ENCODE measurements around the gene VPS8. TPM values are rescaled to one million over a fixed set of nuclear protein-coding genes. Genes with fewer than 3 reads are reported as not detected.

The VPS8 gene
- total RNA-seq, 4 donors from 2014 or later = 46.3 to 76.9 (median 59.3) TPM

GRCh38 chr3:184789314-184789998, 22.5 kb upstream of the VPS8 start:
- H3K27ac ChIP-seq = no peak overlapping the region
- H3K4me1 ChIP-seq = peaks cover 0 to 20% (median 12%) of the 10 kb centered on the region in 4 donors
- no peaks in the 10 kb centered on the region for H3K9me3 ChIP-seq
- no peaks in the 10 kb centered on the region for H3K27me3 ChIP-seq
- H3K4me3 ChIP-seq = no peak overlapping the region
- no peak for DNase-seq (ENCODE audit: low spot score in 2 of 2)
- 77 to 86% methylated on average over 5 of the region's 5 CpGs for WGBS, 2 donors
- no peak for TF ChIP-seq CTCF (IDR thresholded peaks at IDR 0.05)
- TF ChIP-seq EP300 (IDR thresholded peaks at IDR 0.05) = no peak
- no peak for TF ChIP-seq POLR2A (IDR thresholded peaks at IDR 0.05)
- H3K36me3 ChIP-seq = no peaks in the 10 kb centered on the region

- WGBS, 2 donors = 43 to 52% methylated on average over 3 of the region's 3 CpGs
- Histone ChIP-seq H3K4me1 (peaks cover 0 to 11% (median 9%) of the 10 kb centered on the region in 4 donors), H3K27ac (no peak overlapping the region), H3K9me3 (no peaks in the 10 kb centered on the region), H3K4me3 (no peak overlapping the region), H3K27me3 (no peaks in the 10 kb centered on the region), H3K36me3 (no peaks in the 10 kb centered on the region)
- DNase-seq (ENCODE audit: low spot score in 2 of 2) = no peak
- no peak for TF ChIP-seq EP300 (IDR thresholded peaks at IDR 0.05)
- TF ChIP-seq POLR2A (IDR thresholded peaks at IDR 0.05) = no peak
- no peak for TF ChIP-seq CTCF (IDR thresholded peaks at IDR 0.05)
Observed at GRCh38 chr3:184791171-184791570, 20.8 kb upstream of the VPS8 start.

GRCh38 chr3:184795522-184796190, 16.3 kb upstream of the VPS8 start:
- Histone ChIP-seq H3K27me3 (peaks cover 0 to 9% of the 10 kb centered on the region in 2 donors), H3K4me1 (no peaks in the 10 kb centered on the region), H3K4me3 (no peak overlapping the region), H3K27ac (no peak overlapping the region), H3K9me3 (no peaks in the 10 kb centered on the region), H3K36me3 (no peaks in the 10 kb centered on the region)
- TF ChIP-seq POLR2A (IDR thresholded peaks at IDR 0.05) = no peak
- TF ChIP-seq EP300 (IDR thresholded peaks at IDR 0.05) = no peak
- no peak for TF ChIP-seq CTCF (IDR thresholded peaks at IDR 0.05)
- WGBS, 2 donors = 42 to 48% methylated on average over 4 of the region's 4 CpGs
- no peak for DNase-seq (ENCODE audit: low spot score in 2 of 2)

GRCh38 chr3:184796551-184796950, 15.4 kb upstream of the VPS8 start:
- Histone ChIP-seq H3K36me3 (no peaks in the 10 kb centered on the region), H3K9me3 (no peaks in the 10 kb centered on the region), H3K27me3 (peaks cover 0 to 9% of the 10 kb centered on the region in 2 donors), H3K4me3 (no peak overlapping the region), H3K27ac (no peak overlapping the region), H3K4me1 (no peaks in the 10 kb centered on the region)
- WGBS, 2 donors = 52 to 62% methylated on average over 8 of the region's 8 CpGs
- no peak for DNase-seq (ENCODE audit: low spot score in 2 of 2)
- TF ChIP-seq CTCF (IDR thresholded peaks at IDR 0.05) (no peak), EP300 (IDR thresholded peaks at IDR 0.05) (no peak), POLR2A (IDR thresholded peaks at IDR 0.05) (no peak)

- Histone ChIP-seq H3K27me3 (peaks cover 0 to 9% of the 10 kb centered on the region in 2 donors), H3K4me3 (no peak overlapping the region), H3K27ac (no peak overlapping the region), H3K4me1 (no peaks in the 10 kb centered on the region), H3K36me3 (no peaks in the 10 kb centered on the region), H3K9me3 (no peaks in the 10 kb centered on the region)
- 84 to 91% methylated on average over 3 of the region's 3 CpGs for WGBS, 2 donors
- TF ChIP-seq CTCF (IDR thresholded peaks at IDR 0.05) (no peak), EP300 (IDR thresholded peaks at IDR 0.05) (no peak), POLR2A (IDR thresholded peaks at IDR 0.05) (no peak)
- DNase-seq (ENCODE audit: low spot score in 2 of 2) = no peak
Observed at GRCh38 chr3:184796954-184797353, 15.0 kb upstream of the VPS8 start.
